HCT116 (cell line): ENCODE measurements around the gene RPL38.

Source experiments
- ATF3 ChIP-seq: IDR thresholded peaks from 2 replicates; pipeline ENCODE4 v1.6.1; 2012
- CBX3 ChIP-seq: IDR thresholded peaks from 2 replicates; pipeline ENCODE4 v1.6.1; 2012; ENCODE audit warnings: low read depth
- CEBPB ChIP-seq: IDR thresholded peaks from 2 replicates; pipeline ENCODE4 v1.6.1; 2012; ENCODE audit warnings: low read depth
- CTCF ChIP-seq, 3 experiments: fragments of 200-600 bp in 1 of 3; sonication (generic) in 1 of 3; IDR thresholded peaks in 2 of 3; conservative IDR thresholded peaks in 1 of 3; 2 replicates each; pipeline ENCODE4 v1.5.1; 2012 to 2017; ENCODE audit warnings: low read depth in 2 of 3, low read length in 2 of 3, antibody characterized with exemption in 1 of 3, borderline replicate concordance in 1 of 3, control low read depth in 1 of 3, mild to moderate bottlenecking in 1 of 3, mixed read lengths in 1 of 3, mixed run types in 1 of 3, moderate library complexity in 1 of 3; ENCODE audit not compliant: insufficient read depth in 1 of 3
- EGR1 ChIP-seq: IDR thresholded peaks from 2 replicates; pipeline ENCODE4 v1.6.1; 2012; ENCODE audit warnings: low read depth
- EZH2 ChIP-seq: fragments of 200-600 bp; sonication (generic); IDR thresholded peaks from 2 replicates; pipeline ENCODE4 v1.6.1; 2017; ENCODE audit warnings: antibody characterized with exemption, mixed run types
- FOSL1 ChIP-seq: IDR thresholded peaks from 2 replicates; pipeline ENCODE4 v1.6.1; 2012; ENCODE audit warnings: low read depth
- POLR2A ChIP-seq: IDR thresholded peaks from 2 replicates; pipeline ENCODE4 v1.7.0; 2011; ENCODE audit warnings: borderline replicate concordance; ENCODE audit not compliant: insufficient read depth, insufficient read length; ENCODE audit errors: extremely low read depth
- POLR2AphosphoS5 ChIP-seq: IDR thresholded peaks from 2 replicates; pipeline ENCODE4 v1.6.1; 2011; ENCODE audit warnings: mild to moderate bottlenecking, low read depth, low read length, moderate library complexity
- RAD21 ChIP-seq: IDR thresholded peaks from 2 replicates; pipeline ENCODE4 v1.6.1; 2012; ENCODE audit warnings: low read depth, mild to moderate bottlenecking
- SIN3A ChIP-seq: IDR thresholded peaks from 2 replicates; pipeline ENCODE4 v1.6.1; 2012; ENCODE audit warnings: low read depth
- SP1 ChIP-seq: IDR thresholded peaks from 2 replicates; pipeline ENCODE4 v1.6.1; 2012; ENCODE audit warnings: low read depth
- ZNF274 ChIP-seq: fragments of 200-500 bp; sonication (Bioruptor generic); IDR thresholded peaks from 2 replicates; pipeline ENCODE4 v1.6.1; 2014; ENCODE audit warnings: mild to moderate bottlenecking, low read depth, low read length, inconsistent platforms

- TF ChIP-seq POLR2A, result no peak
- no peak for TF ChIP-seq CEBPB
- TF ChIP-seq ZNF274, result no peak
- TF ChIP-seq EZH2, result no peak
- no peak for TF ChIP-seq RAD21
- no peak for TF ChIP-seq CTCF (IDR thresholded peaks at IDR 0.05 in 2 of 3, conservative IDR thresholded peaks at IDR 0.05 in 1 of 3; ENCODE audit: borderline replicate concordance in 1 of 3, insufficient read depth in 1 of 3, low read depth in 2 of 3, low read length in 2 of 3)
- no peak for TF ChIP-seq SIN3A
- TF ChIP-seq ATF3, result no peak
- no peak for TF ChIP-seq SP1
- TF ChIP-seq EGR1, result no peak
- no peak for TF ChIP-seq POLR2AphosphoS5
- no peak for TF ChIP-seq FOSL1
- TF ChIP-seq CBX3, result no peak
Observed at GRCh38 chr17:74198694-74199093, 4.8 kb upstream of the RPL38 start.
